Spleen (tissue), 11 donors: Measurements from ENCODE around the gene SIGLEC8. TPM values are rescaled to one million over a fixed set of nuclear protein-coding genes. Genes with fewer than 3 reads are reported as not detected.

Experiments used
- DNase-seq: peaks from one replicate; pipeline ENCODE4 v3.0.0-alpha.2; 2020
- H3K27ac ChIP-seq, 8 donors: fragments of 200-600 bp; sonication (generic) in 7 of 8; 1 replicate in 4 of 8; 2 replicates in 4 of 8; pipeline versions ENCODE4 v1.5.0 to v1.8.0; 2016 to 2021; ENCODE audit warnings: inconsistent platforms in 4 of 8, mild to moderate bottlenecking in 4 of 8, moderate library complexity in 1 of 8
- H3K27me3 ChIP-seq, 7 donors: fragments of 200-600 bp; sonication (generic) in 6 of 7; replicated peaks in 1 of 7; 1 replicate in 4 of 7; 2 replicates in 3 of 7; pipeline versions ENCODE4 v1.5.0 to v1.8.0; 2016 to 2021; ENCODE audit warnings: inconsistent platforms in 3 of 7, mild to moderate bottlenecking in 1 of 7
- H3K36me3 ChIP-seq, 6 donors: fragments of 200-600 bp; sonication (generic) in 5 of 6; 1 replicate in 4 of 6; 2 replicates in 2 of 6; pipeline versions ENCODE4 v1.5.0 to v1.8.0; 2016 to 2021; ENCODE audit warnings: inconsistent platforms in 2 of 6
- H3K4me1 ChIP-seq, 6 donors: fragments of 200-600 bp; sonication (generic) in 5 of 6; 1 replicate in 3 of 6; 2 replicates in 3 of 6; pipeline versions ENCODE4 v1.5.0 to v1.8.0; 2016 to 2021; ENCODE audit warnings: inconsistent platforms in 3 of 6
- H3K4me3 ChIP-seq, 8 donors: fragments of 200-600 bp; sonication (generic) in 7 of 8; 1 replicate in 4 of 8; 2 replicates in 4 of 8; pipeline versions ENCODE4 v1.5.0 to v1.8.0; 2016 to 2021; ENCODE audit warnings: inconsistent platforms in 4 of 8, mild to moderate bottlenecking in 4 of 8, moderate library complexity in 2 of 8
- H3K9me3 ChIP-seq, 8 donors: fragments of 200-600 bp; sonication (generic) in 7 of 8; 1 replicate in 4 of 8; 2 replicates in 4 of 8; pipeline versions ENCODE4 v1.5.0 to v1.8.0; 2016 to 2021; ENCODE audit warnings: inconsistent platforms in 4 of 8
- POLR2A ChIP-seq, 3 donors: fragments of 450-650 bp; IDR thresholded peaks; one replicate each; pipeline ENCODE4 v1.5.1; 2017; ENCODE audit warnings: antibody characterized with exemption in 3 of 3, mild to moderate bottlenecking in 1 of 3
- POLR2AphosphoS5 ChIP-seq, 3 donors: sonication (generic); formaldehyde crosslinking; IDR thresholded peaks; one replicate each; pipeline ENCODE4 v1.5.1; 2017; ENCODE audit warnings: antibody characterized with exemption in 3 of 3
- WGBS, 5 donors: extraction: QIAGEN DNeasy Blood & Tissue Kit in 3 of 5; methylation state at CpG; one replicate each; pipeline versions ENCODE4 v1.1.5 to v1.1.7; 2013 to 2018; 5-methylcytosine and 5-hydroxymethylcytosine counted together
- intact Hi-C: fragments of 100-400 bp; cut with DNase I; formaldehyde crosslinking; loops from one replicate; pipeline ENCODE4 v1.15.0; 2023; ENCODE audit warnings: low total_unique reads
- polyA plus RNA-seq, 3 donors: library from polyadenylated mRNA; stranded (reverse); fragments of 200-250 nt; gene quantifications; one replicate each; pipeline ENCODE4 v1.2.1, GENCODE V29; 2013
- total RNA-seq, 7 donors: library from RNA; depleted of rRNA in 3 of 7; stranded (reverse); fragments of >200 nt in 3 of 7; fragmentation: NEBNext Ultra II Directional in 4 of 7; extraction: Animal tissue kit (Norgen Biotek cat#: 25700) in 4 of 7; gene quantifications; one replicate each; pipeline versions ENCODE4 v1.1.0 to v1.2.1, GENCODE V29; 2016 to 2021
- TF ChIP-seq, protein P1 (sequence below), 11 experiments: fragments of 200-600 bp in 7 of 11; fragments of 450-650 bp in 4 of 11; sonication (generic) in 4 of 11; IDR thresholded peaks in 8 of 11; conservative IDR thresholded peaks in 3 of 11; 1 replicate in 7 of 11; 2 replicates in 4 of 11; pipeline versions ENCODE4 v1.4.0 to v1.8.0; 2016 to 2021; ENCODE audit warnings: antibody characterized with exemption in 11 of 11, inconsistent platforms in 4 of 11, mild to moderate bottlenecking in 1 of 11
- donor health status: healthy with polysubstance abuse.
- donor health status: DM: no; HTN: no; CAD: no; lungs with moderate emphysema.
- donor health status: DM: no; HTN: no; CAD: no.
- donor health status: Bipolar disorder and iron deficiency.
- donor health status: healthy.
- donor health status: DM: no; HTN: no; CAD: no.
- donor health status: DM: yes; HTN: yes; CAD: no.

The SIGLEC8 gene
- total and polyA plus RNA-seq, 10 donors, result 1.1 to 39.3 (median 6.2) TPM

DNA sequence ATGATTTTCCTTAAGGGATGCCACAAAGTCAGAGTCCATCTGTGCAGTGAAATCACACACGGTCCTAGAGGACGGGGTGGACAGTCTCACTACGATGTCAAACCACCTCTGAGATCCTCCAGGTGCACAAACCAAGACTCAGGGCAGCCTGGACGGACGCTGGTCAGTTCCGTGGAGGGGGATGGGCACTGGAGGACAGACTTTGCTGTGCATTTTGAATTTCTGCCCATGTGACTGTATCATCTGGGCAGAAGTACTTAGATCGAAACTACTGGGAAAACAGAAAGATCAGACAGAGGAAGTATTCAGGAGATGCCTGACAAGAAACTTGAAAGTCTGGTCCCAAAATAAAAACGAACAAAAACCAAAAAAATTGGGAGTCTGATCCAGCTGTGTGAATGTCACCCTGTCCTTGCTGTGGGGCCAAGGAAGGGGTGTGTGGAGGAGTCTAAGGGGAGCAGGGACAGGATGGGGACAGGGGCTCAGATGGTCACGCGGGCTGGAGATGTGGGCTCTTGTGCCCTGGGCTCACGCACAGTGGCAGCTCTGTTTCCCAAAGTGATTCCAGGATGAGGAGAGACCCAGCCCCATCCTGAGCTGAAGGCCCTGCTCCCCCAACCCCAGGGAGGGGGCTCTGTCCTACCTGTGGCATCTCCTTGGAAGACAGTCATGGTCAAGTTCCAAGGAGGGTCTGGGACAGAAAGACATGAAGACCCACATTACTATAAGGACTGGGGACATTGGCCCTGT is 1.5 kb downstream of the SIGLEC8 start:
- peaks cover 0 to 57% (median 5%) of the 10 kb centered on the region in 7 donors for H3K27me3 ChIP-seq
- intact Hi-C loops, result no loop called here
- peak overlapping the region in 2 of 8 donors; percentile 24 to 45 for H3K4me3 ChIP-seq
- peaks cover 0 to 23% (median 4%) of the 10 kb centered on the region in 6 donors for H3K4me1 ChIP-seq
- peak overlapping the region in 4 of 8 donors; percentile 15 to 36 (median 16) for H3K27ac ChIP-seq
- no peaks in the 10 kb centered on the region for H3K36me3 ChIP-seq
- no peaks in the 10 kb centered on the region for H3K9me3 ChIP-seq
- TF ChIP-seq POLR2A (IDR thresholded peaks at IDR 0.05) (no peak), POLR2AphosphoS5 (IDR thresholded peaks at IDR 0.05) (no peak)
- TF ChIP-seq, protein P1, sequence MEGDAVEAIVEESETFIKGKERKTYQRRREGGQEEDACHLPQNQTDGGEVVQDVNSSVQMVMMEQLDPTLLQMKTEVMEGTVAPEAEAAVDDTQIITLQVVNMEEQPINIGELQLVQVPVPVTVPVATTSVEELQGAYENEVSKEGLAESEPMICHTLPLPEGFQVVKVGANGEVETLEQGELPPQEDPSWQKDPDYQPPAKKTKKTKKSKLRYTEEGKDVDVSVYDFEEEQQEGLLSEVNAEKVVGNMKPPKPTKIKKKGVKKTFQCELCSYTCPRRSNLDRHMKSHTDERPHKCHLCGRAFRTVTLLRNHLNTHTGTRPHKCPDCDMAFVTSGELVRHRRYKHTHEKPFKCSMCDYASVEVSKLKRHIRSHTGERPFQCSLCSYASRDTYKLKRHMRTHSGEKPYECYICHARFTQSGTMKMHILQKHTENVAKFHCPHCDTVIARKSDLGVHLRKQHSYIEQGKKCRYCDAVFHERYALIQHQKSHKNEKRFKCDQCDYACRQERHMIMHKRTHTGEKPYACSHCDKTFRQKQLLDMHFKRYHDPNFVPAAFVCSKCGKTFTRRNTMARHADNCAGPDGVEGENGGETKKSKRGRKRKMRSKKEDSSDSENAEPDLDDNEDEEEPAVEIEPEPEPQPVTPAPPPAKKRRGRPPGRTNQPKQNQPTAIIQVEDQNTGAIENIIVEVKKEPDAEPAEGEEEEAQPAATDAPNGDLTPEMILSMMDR (IDR thresholded peaks at IDR 0.05 in 8 of 11, conservative IDR thresholded peaks at IDR 0.05 in 3 of 11), result no peak
- 65 to 83% (median 78%) methylated on average over 11 of the region's 11 CpGs for WGBS, 5 donors
- DNase-seq, result no peak

DNA sequence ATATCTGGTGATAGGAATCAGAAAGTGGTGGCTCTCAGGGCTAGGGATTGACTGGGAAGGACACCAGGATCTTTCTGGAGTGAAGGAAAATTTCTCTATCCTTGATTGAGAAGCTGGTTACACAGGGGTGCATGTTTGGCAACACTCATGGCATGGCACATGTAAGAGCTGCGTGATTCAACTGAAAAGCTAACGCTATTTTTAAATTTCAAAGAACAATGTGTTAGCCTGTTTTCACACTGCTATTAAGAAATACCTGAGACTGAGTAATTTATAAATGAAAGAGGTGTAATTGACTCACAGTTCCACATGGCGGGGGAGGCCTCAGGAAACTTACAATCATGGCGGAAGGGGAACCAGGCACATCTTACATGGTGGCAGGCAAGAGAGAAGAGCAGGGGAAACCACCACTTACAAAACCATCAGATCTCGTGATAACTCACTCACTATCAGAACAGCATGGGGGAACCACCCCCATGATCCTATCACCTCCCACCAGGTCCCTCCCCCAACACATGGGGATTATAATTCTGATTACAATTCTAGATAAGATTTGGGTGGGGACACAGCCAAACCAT is 7.4 kb downstream of the SIGLEC8 start:
- H3K27ac ChIP-seq, result no peak overlapping the region
- H3K36me3 ChIP-seq, result no peaks in the 10 kb centered on the region
- peaks cover 0 to 16% (median 2%) of the 10 kb centered on the region in 8 donors for H3K9me3 ChIP-seq
- intact Hi-C loops, result no loop called here
- WGBS, 5 donors, result 65 to 94% (median 80%) methylated on average over 5 of the region's 5 CpGs
- no peak for TF ChIP-seq POLR2AphosphoS5 (IDR thresholded peaks at IDR 0.05)
- no peak for TF ChIP-seq POLR2A (IDR thresholded peaks at IDR 0.05)
- TF ChIP-seq, protein P1 (IDR thresholded peaks at IDR 0.05 in 8 of 11, conservative IDR thresholded peaks at IDR 0.05 in 3 of 11), result no peak
- H3K27me3 ChIP-seq, result peaks cover 0 to 44% (median 0%) of the 10 kb centered on the region in 7 donors
- H3K4me3 ChIP-seq, result no peak overlapping the region
- no peak for DNase-seq
- peaks cover 0 to 14% (median 0%) of the 10 kb centered on the region in 6 donors for H3K4me1 ChIP-seq

DNA sequence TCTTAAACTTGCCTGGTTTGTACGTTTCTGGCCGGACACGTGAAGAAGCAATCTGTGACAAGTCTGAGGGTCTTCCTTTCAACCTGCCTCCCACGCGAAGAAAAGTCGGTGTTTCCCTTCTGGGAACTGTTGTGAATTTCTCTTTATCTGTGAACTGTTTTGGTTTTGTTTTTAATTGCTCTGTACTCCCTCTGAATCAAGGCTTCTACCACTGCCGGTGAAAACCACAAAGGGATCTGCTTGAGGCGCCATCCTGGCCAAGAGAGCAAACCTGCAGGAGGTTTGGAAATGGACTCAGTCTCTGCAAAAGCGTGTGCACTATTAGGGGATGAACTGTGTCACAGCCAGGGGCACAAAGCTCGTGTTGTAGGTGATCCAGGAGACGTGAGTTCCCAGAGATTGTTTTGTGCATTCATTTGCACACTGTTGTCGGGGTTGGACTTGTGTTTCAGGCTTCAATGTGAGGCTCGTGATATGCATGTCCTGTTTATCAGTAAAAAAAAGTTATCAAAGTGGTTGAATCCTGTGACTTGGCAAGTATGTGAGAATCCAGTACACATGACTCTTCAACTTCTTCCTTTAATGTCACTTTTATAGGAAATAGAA is 9.7 kb downstream of the SIGLEC8 start:
- 13 to 32% (median 26%) methylated on average over 13 of the region's 13 CpGs for WGBS, 5 donors

More for the DNA sequence above, 9.7 kb downstream of the SIGLEC8 start:
- H3K4me1 ChIP-seq, result peaks cover 0 to 14% (median 0%) of the 10 kb centered on the region in 6 donors
- TF ChIP-seq, protein P1 (IDR thresholded peaks at IDR 0.05 in 8 of 11, conservative IDR thresholded peaks at IDR 0.05 in 3 of 11), result no peak
- TF ChIP-seq POLR2A (IDR thresholded peaks at IDR 0.05) (no peak), POLR2AphosphoS5 (IDR thresholded peaks at IDR 0.05) (no peak)
- H3K27ac ChIP-seq, result peak overlapping the region in 1 of 8 donors; percentile 19
- intact Hi-C loops, result no loop called here
- peak overlapping the region in 1 of 8 donors; percentile 6 for H3K4me3 ChIP-seq
- peak; percentile 16 for DNase-seq
- H3K27me3 ChIP-seq, result peaks cover 0 to 35% (median 0%) of the 10 kb centered on the region in 7 donors
- H3K9me3 ChIP-seq, result peaks cover 0 to 16% (median 2%) of the 10 kb centered on the region in 8 donors
- no peaks in the 10 kb centered on the region for H3K36me3 ChIP-seq
